HG03097 (cell line): ENCODE results near the gene LIPE.

Experiments
- ATAC-seq: cut with Tn5 transposase; IDR thresholded peaks from one replicate; pipeline ENCODE4 v1.9.1; 2021; ENCODE audit not compliant: unreplicated experiment, low FRiP score

The LIPE gene

DNA sequence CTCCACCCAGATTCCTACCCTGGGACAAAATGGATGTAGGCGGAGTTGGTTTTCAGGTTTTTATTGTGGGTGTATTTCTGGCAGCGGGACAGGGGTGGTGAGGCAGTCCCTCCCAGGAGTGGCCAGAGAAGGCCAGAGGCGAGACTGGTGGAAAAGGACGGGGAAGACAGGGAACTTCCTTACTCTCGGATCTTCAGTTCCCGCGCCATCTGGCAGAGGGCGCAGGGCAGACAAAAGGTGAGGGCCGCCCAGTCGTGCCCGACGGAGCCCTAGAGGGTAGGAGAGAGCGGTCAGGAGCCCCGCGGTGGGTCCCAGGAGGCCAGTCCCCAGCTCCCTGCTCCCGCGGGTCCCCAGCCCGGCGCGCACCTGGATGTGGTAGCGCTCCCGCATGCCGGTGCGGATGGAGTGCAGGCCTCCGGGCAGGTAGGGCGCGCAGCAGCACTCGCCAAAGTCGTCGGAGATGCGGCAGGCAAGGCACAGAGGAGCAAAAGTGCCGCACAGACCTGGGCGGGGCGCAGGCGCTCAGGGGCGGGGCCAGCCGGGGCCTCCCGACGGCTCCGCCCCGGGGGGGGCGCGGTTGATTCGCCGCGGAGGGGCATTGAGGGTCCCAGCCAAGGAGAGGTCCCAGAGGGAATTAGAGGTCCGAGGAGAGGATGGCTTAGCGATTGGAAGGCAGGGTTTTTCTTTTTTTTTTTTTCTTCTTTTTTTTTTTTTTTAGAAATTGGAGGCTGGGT is 40.0 kb downstream of the LIPE start:
- no peak for ATAC-seq

DNA sequence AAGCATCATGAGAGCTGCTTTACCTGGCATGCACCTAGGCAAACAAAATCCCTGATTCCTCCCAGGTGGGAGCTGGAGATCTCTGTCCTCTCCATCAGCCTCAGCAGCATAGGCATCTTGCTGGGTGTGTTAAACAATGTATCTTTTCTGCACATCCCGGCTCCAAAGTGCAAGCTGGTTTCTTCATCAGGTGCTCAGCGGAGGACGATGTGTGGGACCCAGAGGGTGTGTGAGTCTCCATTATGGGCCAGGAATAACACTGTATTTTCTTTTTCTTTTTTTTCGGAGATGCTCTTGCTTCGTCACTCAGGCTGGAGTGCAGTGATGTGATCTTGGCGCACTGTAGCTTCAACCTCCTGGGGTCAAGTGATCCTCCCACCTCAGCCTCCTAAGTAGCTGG is 47.0 kb downstream of the LIPE start:
- ATAC-seq = no peak

DNA sequence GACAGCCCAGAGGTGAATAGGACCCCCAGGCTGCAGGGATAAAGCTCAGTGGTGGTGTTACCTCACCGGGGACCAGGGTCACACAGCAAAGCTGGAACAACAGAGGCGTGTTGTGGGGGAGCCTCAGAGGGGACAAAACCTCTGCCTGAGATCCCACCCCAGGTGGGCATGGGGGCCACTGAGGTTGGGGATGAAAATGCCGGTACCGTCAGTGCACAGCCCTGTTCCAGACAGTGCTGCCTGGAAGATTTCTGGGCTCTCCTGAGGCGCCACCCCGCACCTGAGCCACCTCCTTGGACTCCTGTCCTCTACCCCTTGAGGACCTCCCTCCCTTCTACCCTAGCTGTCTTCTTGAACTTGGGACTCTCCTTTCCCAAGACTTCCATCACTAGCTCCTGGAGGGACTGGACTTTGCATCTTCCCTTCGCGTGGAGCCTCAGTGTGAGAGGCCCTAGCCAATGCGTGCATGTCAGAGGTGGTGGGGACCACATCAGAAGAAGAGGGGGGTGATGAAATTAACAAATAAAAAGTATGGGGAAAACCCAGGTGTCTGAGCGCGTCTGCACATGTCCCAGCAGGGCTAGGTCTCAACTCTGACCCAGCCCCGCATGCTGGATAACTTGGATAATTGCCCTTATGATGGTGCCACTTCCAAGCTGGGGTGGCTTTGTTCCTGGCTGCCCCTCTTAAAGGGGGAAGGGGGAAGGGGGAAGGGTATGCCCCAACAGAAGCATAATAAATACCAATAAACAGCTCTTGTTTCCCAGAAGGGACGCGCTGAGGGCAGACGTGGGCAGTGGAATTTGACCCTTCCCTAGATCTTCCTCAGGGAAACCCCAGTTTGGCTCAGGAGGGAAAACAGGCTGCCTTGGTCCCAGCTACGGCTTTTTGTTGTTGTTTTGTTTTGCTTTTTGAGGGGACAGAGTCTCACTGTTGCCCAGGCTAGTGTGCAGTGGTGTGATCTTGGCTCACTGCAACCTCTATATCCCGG is 48.7 kb downstream of the LIPE start:
- ATAC-seq = no peak

DNA sequence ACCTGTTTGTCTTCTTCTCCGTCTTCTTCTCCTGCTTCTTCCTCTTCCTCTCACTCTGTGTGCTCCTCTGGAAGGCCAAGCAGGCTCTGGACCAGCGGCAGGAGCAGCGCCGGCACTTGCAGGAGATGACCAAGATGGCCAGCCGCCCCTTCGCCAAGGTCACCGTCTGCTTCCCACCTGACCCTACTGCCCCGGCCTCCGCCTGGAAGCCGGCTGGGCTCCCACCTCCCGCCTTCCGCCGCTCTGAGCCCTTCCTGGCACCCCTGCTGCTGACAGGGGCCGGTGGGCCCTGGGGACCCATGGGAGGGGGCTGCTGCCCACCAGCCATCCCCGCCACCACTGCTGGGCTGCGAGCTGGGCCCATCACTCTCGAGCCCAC is 51.0 kb downstream of the LIPE start:
- no peak for ATAC-seq

DNA sequence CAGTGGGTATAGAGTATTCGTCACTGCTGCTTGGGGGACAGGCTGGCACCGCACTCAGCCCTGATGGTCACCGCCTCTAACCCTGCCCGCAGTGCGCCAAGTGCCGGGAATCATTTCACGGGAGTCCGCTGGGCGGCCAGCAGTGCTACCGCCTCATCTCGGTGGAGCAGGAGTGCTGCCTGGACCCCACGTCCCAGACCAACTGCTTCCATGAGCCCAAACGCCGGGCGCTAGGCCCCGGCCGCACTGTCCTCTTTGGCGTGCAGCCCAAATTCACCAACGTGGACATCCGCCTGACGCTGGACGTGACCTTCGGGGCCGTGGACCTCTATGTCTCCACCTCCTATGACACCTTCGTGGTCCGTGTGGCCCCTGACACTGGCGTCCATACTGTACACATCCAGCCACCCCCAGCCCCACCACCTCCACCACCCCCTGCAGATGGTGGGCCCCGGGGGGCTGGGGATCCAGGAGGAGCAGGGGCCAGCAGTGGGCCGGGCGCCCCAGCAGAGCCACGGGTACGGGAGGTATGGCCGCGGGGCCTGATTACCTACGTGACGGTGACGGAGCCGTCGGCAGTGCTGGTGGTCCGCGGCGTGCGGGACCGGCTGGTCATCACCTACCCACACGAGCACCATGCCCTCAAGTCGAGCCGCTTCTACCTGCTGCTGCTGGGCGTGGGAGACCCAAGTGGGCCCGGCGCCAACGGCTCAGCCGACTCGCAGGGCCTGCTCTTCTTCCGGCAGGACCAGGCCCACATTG is 51.6 kb downstream of the LIPE start:
- ATAC-seq = no peak

DNA sequence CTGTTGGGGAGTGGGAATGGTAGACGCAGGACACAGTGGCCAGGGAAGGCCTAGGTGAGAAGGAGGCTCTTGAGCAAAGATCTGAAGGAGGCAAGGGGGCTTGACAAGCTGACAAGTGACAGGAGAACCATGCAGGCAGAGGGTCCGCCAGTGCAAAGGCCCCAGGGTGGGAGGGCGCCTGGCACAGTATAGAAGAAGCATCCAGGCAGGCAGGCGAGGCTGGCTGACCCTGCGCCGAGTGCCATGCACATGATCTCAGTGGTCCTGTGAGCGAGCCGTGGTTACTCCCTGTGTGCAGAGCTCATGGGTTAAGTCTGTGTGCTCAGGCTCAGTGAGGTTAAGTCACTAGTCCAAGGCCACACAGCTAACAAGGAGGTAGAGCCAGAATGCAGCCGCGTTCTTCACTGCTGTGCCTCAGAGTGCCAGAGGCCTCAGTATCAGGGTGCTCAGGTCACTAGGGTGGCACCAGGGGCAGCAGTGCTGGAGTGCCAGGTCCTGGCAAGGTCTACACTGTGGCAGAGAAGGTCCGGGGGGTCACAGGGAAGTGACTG is 52.3 kb downstream of the LIPE start:
- no peak for ATAC-seq

DNA sequence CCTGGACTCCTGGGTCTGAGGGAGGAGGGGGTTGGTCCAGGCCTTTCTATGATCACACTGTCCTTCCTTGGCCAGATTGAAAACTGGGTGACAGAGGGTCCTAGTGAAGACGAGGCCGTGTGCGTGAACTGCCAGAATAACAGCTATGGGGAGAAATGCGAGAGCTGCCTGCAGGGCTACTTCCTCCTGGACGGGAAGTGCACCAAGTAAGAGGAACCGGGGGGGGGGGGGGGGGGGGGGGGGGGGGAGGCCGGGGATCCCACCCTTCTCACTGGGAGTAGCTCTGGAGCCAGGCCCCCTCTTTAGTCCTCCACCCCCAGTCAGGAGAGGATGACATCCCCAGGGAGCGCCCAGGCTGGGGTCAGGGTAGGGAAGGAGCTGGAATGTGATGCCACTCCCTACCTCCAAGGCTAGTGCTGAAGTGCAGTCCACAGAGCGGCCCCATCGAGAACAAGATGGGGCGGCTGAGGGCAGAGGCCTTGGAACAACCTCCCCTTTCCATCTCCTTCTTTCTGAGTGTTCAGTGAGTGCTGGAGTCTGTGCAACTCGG is 56.5 kb downstream of the LIPE start:
- ATAC-seq = no peak

DNA sequence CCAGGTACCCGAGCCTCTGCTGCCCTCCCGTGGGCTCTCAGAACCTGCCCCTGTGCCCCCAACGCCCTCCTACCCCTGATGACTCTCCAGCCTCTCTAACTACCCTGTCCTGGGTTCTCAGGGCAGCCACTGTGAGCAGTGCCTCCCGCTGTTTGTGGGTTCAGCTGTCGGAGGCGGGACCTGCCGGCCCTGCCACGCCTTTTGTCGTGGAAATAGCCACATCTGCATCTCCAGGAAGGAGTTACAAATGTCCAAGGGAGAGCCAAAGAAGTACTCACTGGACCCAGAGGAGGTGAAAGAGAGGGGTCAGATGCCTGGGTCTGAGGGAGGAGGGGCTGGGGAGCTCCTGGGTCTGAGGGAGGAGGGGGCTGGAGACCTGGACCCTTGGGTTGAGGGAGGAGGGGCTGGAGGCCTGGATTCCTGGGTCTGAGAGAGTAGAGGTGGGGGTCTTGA is 57.1 kb downstream of the LIPE start:
- ATAC-seq = no peak

DNA sequence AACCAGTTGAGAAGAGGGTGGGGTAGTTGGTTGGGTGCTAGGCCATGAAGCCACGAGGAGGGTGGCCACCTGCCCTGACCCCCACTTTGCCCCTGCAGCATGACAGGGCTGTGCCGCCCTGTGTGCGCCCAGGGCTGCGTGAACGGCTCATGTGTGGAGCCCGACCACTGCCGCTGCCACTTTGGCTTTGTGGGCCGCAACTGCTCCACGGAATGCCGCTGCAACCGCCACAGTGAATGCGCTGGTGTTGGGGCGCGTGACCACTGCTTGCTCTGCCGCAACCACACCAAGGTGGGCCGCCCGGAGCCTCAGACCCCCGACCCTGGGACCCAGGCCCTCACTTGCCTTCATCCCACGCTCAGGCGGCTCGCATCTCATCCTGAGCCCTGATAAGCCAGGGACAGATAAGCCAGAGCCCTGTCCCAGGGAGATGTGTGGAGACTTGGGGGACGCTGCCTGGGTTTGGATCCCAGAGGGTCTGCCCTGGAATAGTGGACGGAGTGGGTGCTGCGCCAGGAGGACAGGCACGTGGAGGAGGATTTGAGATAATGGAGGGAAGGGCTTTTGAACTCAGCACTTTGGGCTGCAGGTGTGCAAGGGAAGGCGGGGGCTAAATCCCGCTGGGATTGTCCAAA is 57.6 kb downstream of the LIPE start:
- ATAC-seq = no peak

DNA sequence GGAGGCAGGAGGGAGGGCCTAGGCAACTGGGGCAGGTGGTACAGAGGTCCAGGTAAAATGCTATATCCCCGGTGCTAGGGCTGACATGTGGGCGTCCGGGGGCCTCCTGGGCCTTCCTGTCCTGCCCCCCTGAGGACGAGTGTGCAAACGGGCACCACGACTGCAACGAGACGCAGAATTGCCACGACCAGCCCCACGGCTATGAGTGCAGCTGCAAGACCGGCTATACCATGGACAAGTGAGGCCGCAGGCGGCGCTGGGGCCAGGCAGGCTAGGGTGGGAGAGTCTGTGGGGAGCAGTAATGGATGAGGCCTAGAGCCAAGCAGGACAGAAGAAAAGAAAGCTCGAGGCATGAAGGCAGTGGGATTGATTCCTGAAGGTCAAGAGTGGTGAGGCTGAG is 58.4 kb downstream of the LIPE start:
- ATAC-seq = no peak

DNA sequence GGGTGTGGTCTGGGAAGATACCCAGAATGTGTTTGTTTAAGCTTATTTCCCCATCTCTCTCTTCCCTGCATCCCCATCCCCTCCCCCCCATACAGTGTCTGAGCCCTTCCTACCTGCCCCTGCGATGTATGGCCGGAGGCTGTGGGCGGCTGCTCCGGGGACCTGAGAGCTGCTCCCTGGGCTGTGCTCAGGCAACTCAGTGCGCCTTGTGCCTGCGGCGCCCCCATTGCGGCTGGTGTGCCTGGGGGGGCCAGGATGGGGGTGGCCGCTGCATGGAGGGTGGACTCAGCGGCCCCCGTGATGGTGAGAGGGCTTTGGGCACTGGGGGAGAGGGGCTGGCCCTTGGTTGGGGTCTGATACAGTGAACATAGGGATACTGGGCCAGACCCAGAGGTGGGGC is 58.8 kb downstream of the LIPE start:
- no peak for ATAC-seq

DNA sequence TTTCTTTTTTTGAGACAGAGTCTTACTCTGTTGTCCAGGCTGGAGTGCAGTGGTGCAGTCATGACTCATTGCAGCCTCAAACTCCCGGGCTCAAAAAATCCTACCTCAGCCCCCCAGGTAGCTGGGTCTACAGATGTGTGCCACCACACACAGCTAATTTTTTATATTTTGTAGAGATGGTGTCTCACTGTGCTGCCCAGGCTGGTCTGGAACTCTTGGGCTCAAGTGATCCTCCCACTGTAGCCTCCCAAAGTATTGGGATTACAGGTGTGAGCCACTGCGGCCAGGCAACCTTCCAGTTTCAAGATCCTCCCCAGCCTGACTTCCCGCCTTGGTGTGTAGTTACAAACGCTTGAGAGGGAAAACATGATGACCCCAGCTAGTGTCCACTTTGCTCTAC is 59.3 kb downstream of the LIPE start:
- ATAC-seq = no peak

DNA sequence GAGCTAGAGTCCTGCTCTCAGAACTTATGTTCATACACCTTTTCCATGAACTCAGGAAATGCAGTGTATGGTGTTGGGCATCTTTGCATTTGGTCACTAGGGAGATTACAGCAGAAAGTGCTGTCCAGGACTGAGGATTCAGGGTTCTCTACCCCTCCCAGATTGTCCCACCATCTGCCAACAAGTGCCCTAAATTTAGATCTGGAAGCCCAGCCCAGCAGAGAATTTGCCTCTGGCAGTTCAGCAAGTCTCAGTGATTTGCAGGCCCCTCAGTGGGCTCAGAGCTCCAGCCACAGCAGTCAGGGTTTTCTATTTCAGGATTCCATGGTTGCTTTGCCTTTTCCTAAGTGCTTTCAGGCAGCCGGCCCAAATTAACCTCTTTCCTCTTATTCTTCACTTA is 60.5 kb downstream of the LIPE start:
- ATAC-seq = no peak

DNA sequence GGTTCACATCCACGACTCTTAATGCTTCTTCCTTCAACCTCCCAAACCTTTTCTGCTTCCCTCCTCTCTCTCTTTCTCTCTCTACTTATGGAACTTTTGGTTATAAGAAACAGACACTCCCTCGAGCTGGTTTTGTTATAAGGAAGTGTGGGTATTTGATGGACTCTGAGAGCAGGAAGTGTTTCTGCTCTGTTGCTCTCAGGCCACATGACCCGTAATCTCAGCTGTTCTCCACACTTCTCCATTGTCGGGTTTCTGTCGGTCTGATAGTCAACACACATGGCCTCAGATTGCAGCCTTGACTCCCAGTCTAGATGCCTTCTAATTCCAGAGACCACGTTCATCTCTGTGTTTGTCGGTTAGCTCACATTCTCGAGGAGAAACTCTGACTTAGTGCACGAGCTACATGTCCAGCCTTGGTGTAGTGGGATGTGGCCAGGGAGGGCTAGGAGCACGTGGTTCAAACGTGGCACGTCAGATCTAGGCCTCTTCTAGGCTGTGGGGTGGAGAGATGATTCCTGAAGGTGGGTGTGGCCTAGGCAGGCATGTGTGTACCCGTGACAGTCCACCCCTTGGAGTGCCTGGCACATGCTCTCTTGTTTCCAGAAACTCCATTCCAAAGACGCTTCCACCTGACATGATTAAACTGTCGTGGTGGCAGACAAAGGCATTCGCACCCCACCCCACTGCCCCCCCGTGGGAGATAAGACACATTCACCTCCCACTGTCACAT is 63.4 kb downstream of the LIPE start:
- no peak for ATAC-seq

DNA sequence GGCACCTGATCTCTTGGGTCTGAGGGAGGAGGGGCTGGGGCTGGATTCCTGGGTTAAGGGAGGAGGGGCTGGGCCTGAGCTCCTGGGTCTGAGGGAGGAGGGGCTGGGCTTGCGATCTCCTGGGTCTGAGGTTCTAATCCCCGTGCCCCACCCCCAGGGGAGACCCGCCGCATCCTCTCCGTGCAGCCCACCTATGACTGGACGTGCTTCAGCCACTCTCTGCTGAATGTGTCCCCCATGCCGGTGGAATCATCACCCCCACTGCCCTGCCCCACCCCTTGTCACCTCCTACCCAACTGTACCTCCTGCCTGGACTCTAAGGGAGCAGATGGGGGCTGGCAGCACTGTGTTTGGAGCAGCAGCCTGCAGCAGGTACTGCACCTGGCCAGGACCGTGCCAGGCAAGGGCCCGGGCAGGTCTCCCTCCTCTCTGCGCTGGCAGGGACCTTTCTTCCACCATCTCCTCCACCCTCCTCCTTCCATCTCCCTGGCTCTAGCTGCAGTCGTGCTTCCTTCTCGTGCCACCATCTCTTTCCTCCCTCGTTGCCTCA is 64.2 kb downstream of the LIPE start:
- no peak for ATAC-seq

DNA sequence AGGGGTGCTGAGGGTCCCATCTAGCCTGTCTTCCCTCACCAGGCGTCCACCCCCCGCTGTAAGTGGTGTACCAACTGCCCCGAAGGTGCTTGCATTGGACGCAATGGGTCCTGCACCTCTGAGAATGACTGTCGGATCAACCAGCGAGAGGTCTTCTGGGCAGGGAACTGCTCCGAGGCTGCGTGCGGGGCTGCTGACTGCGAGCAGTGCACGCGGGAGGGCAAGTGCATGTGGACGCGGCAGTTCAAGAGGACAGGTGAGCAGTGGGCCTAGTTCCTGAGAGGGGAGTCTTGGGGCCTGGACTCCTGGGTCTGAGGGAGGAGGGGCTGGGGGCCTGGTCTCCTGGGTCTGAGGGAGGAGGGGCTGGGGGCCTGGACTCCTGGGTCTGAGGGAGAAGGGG is 64.8 kb downstream of the LIPE start:
- ATAC-seq = no peak

DNA sequence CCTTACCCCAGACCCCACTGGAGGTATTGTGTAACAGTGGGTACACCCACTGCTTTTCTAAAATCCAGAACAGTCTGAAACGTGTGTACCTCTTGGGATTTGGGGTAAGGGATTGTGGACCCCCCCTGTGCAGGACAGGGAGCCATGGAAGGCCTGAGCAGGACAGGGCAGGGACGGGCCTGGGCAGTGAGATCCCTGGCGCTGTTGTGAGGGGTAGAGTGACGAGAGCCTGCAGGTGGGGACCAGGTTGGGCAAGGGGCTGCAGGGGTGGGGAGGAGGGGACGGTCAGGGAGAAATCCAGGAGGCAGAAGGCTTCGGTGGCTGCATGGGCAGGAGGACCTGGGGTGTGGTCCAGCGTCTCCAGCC is 65.7 kb downstream of the LIPE start:
- ATAC-seq = no peak

DNA sequence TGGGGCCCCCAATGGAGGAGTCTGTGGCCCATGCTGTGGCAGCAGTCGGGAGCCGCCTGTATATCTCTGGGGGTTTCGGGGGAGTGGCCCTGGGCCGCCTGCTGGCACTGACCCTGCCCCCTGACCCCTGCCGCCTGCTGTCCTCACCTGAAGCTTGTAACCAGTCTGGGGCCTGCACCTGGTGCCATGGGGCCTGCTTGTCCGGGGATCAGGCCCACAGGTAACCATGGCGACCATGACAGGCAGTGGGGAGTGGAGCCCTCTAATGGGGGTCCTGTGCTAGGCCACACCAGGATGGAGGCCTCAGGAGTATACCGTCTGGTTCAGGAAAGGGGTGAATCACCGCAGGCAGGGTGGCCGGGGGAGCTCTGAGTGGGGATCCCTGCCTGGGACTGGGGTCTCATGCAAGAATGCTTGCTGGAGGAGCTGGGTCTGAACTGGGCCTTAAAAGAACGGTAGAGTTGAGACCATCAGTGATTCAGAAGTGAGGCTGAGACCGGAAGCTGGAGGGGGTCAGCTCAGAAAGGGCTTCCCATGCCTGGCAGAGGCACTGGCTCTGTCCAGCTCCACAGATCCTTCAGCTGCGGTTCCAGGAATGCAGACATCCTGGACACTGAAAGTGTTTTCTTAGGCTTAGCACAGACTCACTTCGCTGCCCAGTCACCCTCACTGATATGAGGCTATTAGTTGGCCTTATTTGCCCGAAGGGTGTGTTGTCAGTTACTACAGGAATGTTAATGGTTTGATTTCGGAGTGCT is 66.2 kb downstream of the LIPE start:
- ATAC-seq = no peak
